ENCODE results near the gene MUC5AC. TPM values are rescaled to one million over a fixed set of nuclear protein-coding genes. Genes with fewer than 3 reads are reported as not detected.

MUC5AC gene
- total and polyA plus RNA-seq, 8 donors = 0.04 to 0.75 (median 0.37) TPM; not detected in 1

DNA sequence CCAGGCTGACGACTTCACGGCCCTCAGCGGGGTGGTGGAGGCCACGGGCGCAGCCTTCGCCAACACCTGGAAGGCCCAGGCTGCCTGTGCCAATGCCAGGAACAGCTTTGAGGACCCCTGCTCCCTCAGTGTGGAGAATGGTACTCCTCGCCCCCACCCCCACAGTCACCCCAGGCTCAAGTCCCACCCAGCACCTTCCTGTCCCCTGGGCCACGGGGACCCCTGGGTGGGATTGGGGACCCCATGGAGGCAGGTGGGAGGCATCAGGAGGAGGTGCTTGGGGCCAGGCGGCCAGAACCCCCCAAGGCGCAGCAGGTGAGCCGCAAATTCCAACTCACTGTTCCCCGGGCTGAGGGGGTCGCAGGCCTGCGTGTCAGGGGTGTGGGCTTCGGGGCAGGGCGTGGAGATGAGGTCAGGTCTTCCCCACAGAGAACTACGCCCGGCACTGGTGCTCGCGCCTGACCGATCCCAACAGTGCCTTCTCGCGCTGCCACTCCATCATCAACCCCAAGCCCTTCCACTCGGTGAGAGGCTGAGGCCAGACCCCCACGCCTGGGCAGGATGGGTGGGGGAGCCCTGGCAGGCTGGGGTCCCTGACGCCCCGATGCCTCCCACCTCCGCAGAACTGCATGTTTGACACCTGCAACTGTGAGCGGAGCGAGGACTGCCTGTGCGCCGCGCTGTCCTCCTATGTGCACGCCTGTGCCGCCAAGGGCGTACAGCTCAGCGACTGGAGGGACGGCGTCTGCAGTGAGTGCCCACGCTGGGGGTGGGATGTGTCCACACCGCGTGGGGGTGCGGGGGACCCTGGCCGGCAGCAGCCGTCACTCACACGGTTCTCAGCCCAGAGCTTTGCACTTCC is 74.5 kb downstream of the MUC5AC start:
- intact Hi-C loops (cut with DNase I) = no loop called here
- ATAC-seq = no peak
- Histone ChIP-seq H3K9me3 (no peaks in the 10 kb centered on the region), H3K27ac (no peak overlapping the region), H3K4me1 (no peaks in the 10 kb centered on the region), H3K36me3 (no peaks in the 10 kb centered on the region), H3K27me3 (peaks cover 0 to 51% of the 10 kb centered on the region in 2 donors), H3K4me3 (no peak overlapping the region)
- no peak for TF ChIP-seq CTCF (IDR thresholded peaks at IDR 0.05)
- DNase-seq = peak in 1 of 4 donors; percentile 61

- Histone ChIP-seq H3K36me3 (no peaks in the 10 kb centered on the region), H3K4me3 (no peak overlapping the region), H3K4me1 (no peaks in the 10 kb centered on the region), H3K27me3 (peaks cover 0 to 44% of the 10 kb centered on the region in 2 donors), H3K9me3 (no peaks in the 10 kb centered on the region), H3K27ac (no peak overlapping the region)
- intact Hi-C loops (cut with DNase I) = no loop called here
- no peak for TF ChIP-seq CTCF (IDR thresholded peaks at IDR 0.05)
- no peak for ATAC-seq
- DNase-seq = peak in 1 of 4 donors; percentile 64
Observed at GRCh38 chr11:1232883-1233321, 75.1 kb downstream of the MUC5AC start.

- no peak for TF ChIP-seq CTCF (IDR thresholded peaks at IDR 0.05)
- no peak overlapping the region for H3K4me3 ChIP-seq
- no peak overlapping the region for H3K27ac ChIP-seq
- H3K9me3 ChIP-seq = no peaks in the 10 kb centered on the region
- H3K27me3 ChIP-seq = peaks cover 0 to 38% of the 10 kb centered on the region in 2 donors
- intact Hi-C loops (cut with DNase I) = no loop called here
- DNase-seq (peak in 1 of 4 donors; percentile 53), ATAC-seq (no peak)
- no peaks in the 10 kb centered on the region for H3K36me3 ChIP-seq
- H3K4me1 ChIP-seq = no peaks in the 10 kb centered on the region
Observed at GRCh38 chr11:1233351-1234053, 75.7 kb downstream of the MUC5AC start.

- Histone ChIP-seq H3K27me3 (peaks cover 0 to 31% of the 10 kb centered on the region in 2 donors), H3K4me1 (no peaks in the 10 kb centered on the region), H3K27ac (no peak overlapping the region), H3K36me3 (no peaks in the 10 kb centered on the region), H3K4me3 (no peak overlapping the region), H3K9me3 (no peaks in the 10 kb centered on the region)
- DNase-seq (peak in 1 of 4 donors; percentile 61), ATAC-seq (no peak)
- TF ChIP-seq CTCF (IDR thresholded peaks at IDR 0.05) = no peak
- intact Hi-C loops (cut with DNase I) = no loop called here
Observed at GRCh38 chr11:1234054-1234720, 76.4 kb downstream of the MUC5AC start.
